K562 (cell line): ENCODE data around the gene PKD1L1. TPM values are rescaled to one million over a fixed set of nuclear protein-coding genes. Genes with fewer than 3 reads are reported as not detected.

ENCODE experiments used
- ATAC-seq: fragments of 200-7000 bp; cut with Tn5 transposase; 3 replicates; pipeline ENCODE4 v1.9.1; 2020; ENCODE audit warnings: moderate library complexity
- BruUV-seq: library from RNA; stranded (reverse); fragments of 400-500 nt; replicated peaks from 2 replicates; lab custom pipeline; 2021; lab: Mats Ljungman, UMichigan
- CTCF ChIA-PET: fragments of 300-600 bp; formaldehyde crosslinking; extraction: SDS; loops from one replicate; lab custom pipeline; 2021; ENCODE audit warnings: low intra/inter-chr PET ratio; lab: Yijun Ruan, JAX
- POLR2A ChIA-PET: fragments of 300-600, 350-650 bp; sonication (Branson Sonifier 250); formaldehyde crosslinking; extraction: SDS; loops from one replicate; lab custom pipeline; 2021; ENCODE audit warnings: antibody characterized with exemption, inconsistent platforms; lab: Yijun Ruan, JAX
- DNase-seq, 4 experiments: peaks; one replicate each; pipeline versions ENCODE4 v3.0.0 to v3.0.0-alpha.2; 2011 to 2018; ENCODE audit warnings: low spot score in 3 of 4, mixed read lengths in 3 of 4; ENCODE audit errors: extremely low read depth in 1 of 4
- FAIRE-seq: peaks from 2 replicates; lab custom pipeline; 2011; peaks lifted over from hg19 to GRCh38; lab: Jason Lieb, UNC
- H2AFZ ChIP-seq: 2 replicates; pipeline ENCODE4 v1.6.0; 2011; ENCODE audit warnings: low read depth, low read length, control low read depth, inconsistent platforms
- H3K27ac ChIP-seq: fragments of 200-600 bp; 3 replicates; pipeline ENCODE4 v1.8.0; 2011; ENCODE audit warnings: low read depth, mild to moderate bottlenecking, control low read depth, inconsistent platforms, low read length, moderate library complexity, mixed read lengths; ENCODE audit errors: extremely low read depth
- H3K27me3 ChIP-seq, 2 experiments: fragments of 300-600 bp in 1 of 2; 2 replicates in 1 of 2; 3 replicates in 1 of 2; pipeline versions ENCODE4 v1.6.0 to v1.8.0; 2011; ENCODE audit warnings: inconsistent platforms in 2 of 2, low read length in 2 of 2, mild to moderate bottlenecking in 1 of 2, mixed read lengths in 1 of 2, moderate library complexity in 1 of 2; ENCODE audit not compliant: control insufficient read depth in 2 of 2, insufficient read depth in 2 of 2
- H3K36me3 ChIP-seq: fragments of 300-600 bp; 3 replicates; pipeline ENCODE4 v1.8.0; 2011; ENCODE audit warnings: mild to moderate bottlenecking, low read length, inconsistent platforms; ENCODE audit not compliant: control insufficient read depth, insufficient read depth
- H3K4me1 ChIP-seq, 2 experiments: fragments of 200-600 bp in 1 of 2; replicated peaks in 1 of 2; 2 replicates in 1 of 2; 3 replicates in 1 of 2; pipeline versions ENCODE4 v1.5.1 to v1.8.0; 2011; ENCODE audit warnings: inconsistent platforms in 2 of 2, low read length in 2 of 2, mild to moderate bottlenecking in 1 of 2, mixed read lengths in 1 of 2, moderate library complexity in 1 of 2; ENCODE audit not compliant: control insufficient read depth in 2 of 2, insufficient read depth in 2 of 2
- H3K4me2 ChIP-seq: 2 replicates; pipeline ENCODE4 v1.6.1; 2011; ENCODE audit warnings: low read length, control low read depth, inconsistent platforms, mixed read lengths; ENCODE audit not compliant: insufficient read depth
- H3K4me3 ChIP-seq: fragments of 200-600 bp; sonication (generic), shearing (Covaris generic); 2 replicates; pipeline ENCODE4 v1.5.1; 2016; ENCODE audit warnings: control low read depth, inconsistent platforms
- H3K79me2 ChIP-seq: fragments of 200-600 bp; 3 replicates; pipeline ENCODE4 v1.8.0; 2011; ENCODE audit warnings: low read length, inconsistent platforms; ENCODE audit not compliant: control insufficient read depth, insufficient read depth
- H3K9ac ChIP-seq, 2 experiments: 2 replicates each; pipeline versions ENCODE4 v1.6.0 to v1.6.1; 2011; ENCODE audit warnings: low read depth in 2 of 2, low read length in 2 of 2, control low read depth in 1 of 2, inconsistent platforms in 1 of 2, mild to moderate bottlenecking in 1 of 2, mixed read lengths in 1 of 2; ENCODE audit not compliant: insufficient read depth in 1 of 2
- H3K9me1 ChIP-seq: one replicate; pipeline ENCODE4 v1.6.0; 2011; ENCODE audit warnings: inconsistent platforms, mild to moderate bottlenecking, low read length, moderate library complexity; ENCODE audit not compliant: control insufficient read depth, insufficient read depth
- H3K9me3 ChIP-seq: replicated peaks from 2 replicates; pipeline ENCODE4 v1.5.1; 2011; ENCODE audit warnings: low read depth, low read length, inconsistent platforms; ENCODE audit not compliant: control insufficient read depth, insufficient read depth
- H4K20me1 ChIP-seq: replicated peaks from 2 replicates; pipeline ENCODE4 v1.6.1; 2011; ENCODE audit warnings: low read length, inconsistent platforms, mixed read lengths; ENCODE audit not compliant: control insufficient read depth, insufficient read depth
- BMI1 ChIP-seq: fragments of 150-350 bp; IDR thresholded peaks from 2 replicates; pipeline ENCODE4 v1.6.1; 2014; ENCODE audit warnings: low read length
- BRD4 ChIP-seq: fragments of 200-600 bp; sonication (generic); IDR thresholded peaks from 2 replicates; pipeline ENCODE4 v1.6.1; 2017; ENCODE audit warnings: inconsistent platforms
- CHD1 ChIP-seq: fragments of 200-600 bp; sonication (generic); IDR thresholded peaks from one replicate; pipeline ENCODE4 v1.6.1; 2012; ENCODE audit warnings: mild to moderate bottlenecking, moderate library complexity, low read length, inconsistent platforms
- ELF4 ChIP-seq: fragments of 450-650 bp; formaldehyde crosslinking; IDR thresholded peaks from 2 replicates; pipeline ENCODE4 v1.4.0; 2022; ENCODE audit warnings: missing genetic modification characterization
- FOXA1 ChIP-seq: fragments of 450-650 bp; IDR thresholded peaks from 2 replicates; pipeline ENCODE4 v1.6.1; 2016; ENCODE audit warnings: mild to moderate bottlenecking, borderline replicate concordance
- HNRNPUL1 ChIP-seq: fragments of 200-400 bp; formaldehyde crosslinking; IDR thresholded peaks from 2 replicates; pipeline ENCODE4 v1.6.1; 2017; ENCODE audit warnings: low read length
- KLF16 ChIP-seq: IDR thresholded peaks from 2 replicates; pipeline ENCODE4 v1.6.1; 2016; ENCODE audit warnings: antibody characterized with exemption
- MYNN ChIP-seq, 2 experiments: sonication (generic); formaldehyde crosslinking in 1 of 2; IDR thresholded peaks; 2 replicates each; pipeline versions ENCODE4 v1.5.0 to v1.6.1; 2016 to 2020; ENCODE audit warnings: antibody characterized with exemption in 1 of 2, missing genetic modification reagents in 1 of 2
- NCOA6 ChIP-seq: fragments of 450-650 bp; IDR thresholded peaks from 2 replicates; pipeline ENCODE4 v1.6.1; 2017; ENCODE audit warnings: mild to moderate bottlenecking
- NR2F6 ChIP-seq: fragments of 450-650 bp; formaldehyde crosslinking; IDR thresholded peaks from 2 replicates; pipeline ENCODE4 v1.4.0; 2020; ENCODE audit warnings: mild to moderate bottlenecking
- PHF8 ChIP-seq: fragments of 200-600 bp; sonication (generic); IDR thresholded peaks from 2 replicates; pipeline ENCODE4 v1.6.1; 2012; ENCODE audit warnings: mixed run types, mild to moderate bottlenecking, inconsistent platforms, low read length, moderate library complexity, borderline replicate concordance
- PKNOX1 ChIP-seq: fragments of 450-650 bp; IDR thresholded peaks from 2 replicates; pipeline ENCODE4 v1.6.1; 2016
- POU5F1 ChIP-seq: fragments of 150-350 bp; IDR thresholded peaks from 2 replicates; pipeline ENCODE4 v1.6.1; 2014; ENCODE audit warnings: borderline replicate concordance, low read length, low read depth, mild to moderate bottlenecking; ENCODE audit not compliant: partially characterized antibody
- SREBF2 ChIP-seq: sonication (generic); formaldehyde crosslinking; IDR thresholded peaks from 2 replicates; pipeline ENCODE4 v1.4.0; 2020; ENCODE audit warnings: mild to moderate bottlenecking, missing genetic modification reagents
- TSC22D4 ChIP-seq: fragments of 450-650 bp; IDR thresholded peaks from 2 replicates; pipeline ENCODE4 v1.6.1; 2016; ENCODE audit warnings: missing genetic modification characterization, missing biosample characterization, control low read depth
- ZNF174 ChIP-seq: fragments of 250-450 bp; sonication (Bioruptor Pico); IDR thresholded peaks from 2 replicates; pipeline ENCODE4 v1.4.0; 2020; ENCODE audit warnings: mild to moderate bottlenecking
- ZNF3 ChIP-seq: fragments of 250-450 bp; sonication (Bioruptor Pico); IDR thresholded peaks from 2 replicates; pipeline ENCODE4 v1.5.0; 2021; ENCODE audit warnings: mild to moderate bottlenecking, moderate library complexity
- ZNF75A ChIP-seq: fragments of 450-650 bp; formaldehyde crosslinking; IDR thresholded peaks from 2 replicates; pipeline ENCODE4 v1.4.0; 2020; ENCODE audit warnings: mild to moderate bottlenecking
- WGBS: fragments of 100-300 bp; shearing (Covaris generic); methylation state at CpG from one replicate; pipeline ENCODE4 v1.1.6; 2016; ENCODE audit warnings: low coverage, mixed read lengths; ENCODE audit not compliant: insufficient coverage; ENCODE audit errors: missing lambda C conversion rate; 5-methylcytosine and 5-hydroxymethylcytosine counted together
- in situ Hi-C: fragments of 300-500 bp; cut with MboI; formaldehyde crosslinking; loops from 4 replicates; pipeline ENCODE4 v1.15.0; 2018; ENCODE audit warnings: inconsistent platforms, mixed read lengths
- intact Hi-C: fragments of 100-400 bp; cut with micrococcal nuclease; formaldehyde crosslinking; loops from 2 replicates; pipeline ENCODE4 v1.14.2; 2022
- polyA plus RNA-seq, 8 experiments: library from polyadenylated mRNA; depleted of rRNA in 4 of 8; stranded (reverse) in 5 of 8; unstranded in 3 of 8; fragments of >200 nt; fragmentation: Nextera tagmentation in 2 of 8; fragmentation: Illumina TruSeq in 1 of 8; extraction: Ambion mirVana in 2 of 8; extraction: Trizol in 1 of 8; gene quantifications; 2 replicates each; pipeline versions ENCODE4 v1.2.1 to v1.2.3, GENCODE V29; 2011 to 2014; ENCODE audit warnings: inconsistent platforms in 1 of 8, missing spikeins in 1 of 8
- total RNA-seq, 7 experiments: library from RNA; depleted of rRNA in 6 of 7; stranded (reverse); fragments of >200 nt in 6 of 7; fragmentation: Illumina TruSeq in 2 of 7; extraction: Trizol in 2 of 7; gene quantifications; 2 replicates each; pipeline versions ENCODE4 v1.2.1 to v1.2.3, GENCODE V29; 2011 to 2021; ENCODE audit warnings: low replicate concordance in 1 of 7
- TF ChIP-seq, protein P1 (sequence below): fragments of 450-650 bp; formaldehyde crosslinking; IDR thresholded peaks from 2 replicates; pipeline ENCODE4 v1.4.0; 2020; ENCODE audit warnings: mild to moderate bottlenecking, mixed read lengths

PKD1L1 gene
- total and polyA plus RNA-seq, 9 of the 15 experiments (the other 6 are each of a cell fraction or from before 2014, with no cell fraction given): 0.01 to 0.02 TPM; not detected in 7

GRCh38 chr7:47758546-47758945, 189.7 kb downstream of the PKD1L1 start (continued):
- TF ChIP-seq, protein P1, sequence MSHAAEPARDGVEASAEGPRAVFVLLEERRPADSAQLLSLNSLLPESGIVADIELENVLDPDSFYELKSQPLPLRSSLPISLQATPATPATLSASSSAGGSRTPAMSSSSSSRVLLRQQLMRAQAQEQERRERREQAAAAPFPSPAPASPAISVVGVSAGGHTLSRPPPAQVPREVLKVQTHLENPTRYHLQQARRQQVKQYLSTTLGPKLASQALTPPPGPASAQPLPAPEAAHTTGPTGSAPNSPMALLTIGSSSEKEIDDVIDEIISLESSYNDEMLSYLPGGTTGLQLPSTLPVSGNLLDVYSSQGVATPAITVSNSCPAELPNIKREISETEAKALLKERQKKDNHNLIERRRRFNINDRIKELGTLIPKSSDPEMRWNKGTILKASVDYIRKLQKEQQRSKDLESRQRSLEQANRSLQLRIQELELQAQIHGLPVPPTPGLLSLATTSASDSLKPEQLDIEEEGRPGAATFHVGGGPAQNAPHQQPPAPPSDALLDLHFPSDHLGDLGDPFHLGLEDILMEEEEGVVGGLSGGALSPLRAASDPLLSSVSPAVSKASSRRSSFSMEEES (CRISPR knock-in tag): no peak
- TF ChIP-seq MYNN (IDR thresholded peaks at IDR 0.05) (no peak), MYNN (CRISPR knock-in tag; IDR thresholded peaks at IDR 0.05) (no peak), KLF16 (no peak), BMI1 (no peak)

- POLR2A ChIA-PET: no interaction called here
- in situ Hi-C loops: no loop called here
- CTCF ChIA-PET: no interaction called here
Measured at GRCh38 chr7:47757921-47758411, 190.3 kb downstream of the PKD1L1 start.

More at GRCh38 chr7:47757921-47758411, 190.3 kb downstream of the PKD1L1 start:
- Histone ChIP-seq H3K4me1 (no peaks in the 10 kb centered on the region), H3K4me3 (no peak overlapping the region), H3K9me1 (no peaks in the 10 kb centered on the region), H3K27me3 (peaks cover 0 to 3% of the 10 kb centered on the region in 2 experiments; a peak in 4 of 5 replicates), H3K9ac (no peak overlapping the region), H2AFZ (no peak overlapping the region), H3K9me3 (no peaks in the 10 kb centered on the region), H4K20me1 (no peaks in the 10 kb centered on the region), H3K36me3 (no peaks in the 10 kb centered on the region), H3K79me2 (no peaks in the 10 kb centered on the region), H3K27ac (no peak overlapping the region), H3K4me2 (no peak overlapping the region)
- no TSS peak for BruUV-seq
- no peak for DNase-seq
- no peak for FAIRE-seq
- TF ChIP-seq HNRNPUL1: no peak
- no peak for TF ChIP-seq ZNF75A (CRISPR knock-in tag)
- TF ChIP-seq PHF8: no peak
- no peak for TF ChIP-seq CHD1
- TF ChIP-seq FOXA1: no peak
- no peak for TF ChIP-seq ELF4 (CRISPR knock-in tag)
- TF ChIP-seq PKNOX1: no peak
- TF ChIP-seq NR2F6 (CRISPR knock-in tag): no peak
- no peak for TF ChIP-seq ZNF3 (CRISPR knock-in tag)
- no peak for TF ChIP-seq NCOA6
- no peak for TF ChIP-seq TSC22D4
- no peak for TF ChIP-seq POU5F1
- TF ChIP-seq BRD4: no peak
- no peak for TF ChIP-seq ZNF174 (CRISPR knock-in tag)
- TF ChIP-seq SREBF2 (CRISPR knock-in tag): no peak
- intact Hi-C loops: no loop called here
- no peak for ATAC-seq
- 0% methylated on average over 10 of the region's 10 CpGs for WGBS
